DOHH2 (cell line): ENCODE results near the gene SPRN.

Experiments
- H3F3A ChIP-seq: fragments of 200-600 bp; sonication (generic), shearing (Covaris generic); 2 replicates; pipeline ENCODE4 v1.6.0; 2016; ENCODE audit warnings: antibody characterized with exemption, mild to moderate bottlenecking; ENCODE audit not compliant: control insufficient read depth, insufficient read depth
- H3K27ac ChIP-seq: fragments of 200-600 bp; sonication (generic); 2 replicates; pipeline ENCODE4 v1.5.1; 2014; ENCODE audit warnings: low read depth, mild to moderate bottlenecking, low read length, moderate library complexity
- H3K27me3 ChIP-seq: fragments of 200-600 bp; sonication (generic); 2 replicates; pipeline ENCODE4 v1.6.1; 2014; ENCODE audit warnings: mild to moderate bottlenecking, low read length, mixed read lengths; ENCODE audit not compliant: control insufficient read depth
- H3K36me3 ChIP-seq: fragments of 200-600 bp; sonication (generic); 2 replicates; pipeline ENCODE4 v1.6.1; 2014; ENCODE audit warnings: mild to moderate bottlenecking, low read length, moderate library complexity, mixed read lengths; ENCODE audit not compliant: control insufficient read depth
- H3K4me1 ChIP-seq: fragments of 200-600 bp; sonication (generic); 2 replicates; pipeline ENCODE4 v1.6.1; 2014; ENCODE audit warnings: mild to moderate bottlenecking, low read length, mixed read lengths; ENCODE audit not compliant: control insufficient read depth
- H3K4me2 ChIP-seq: fragments of 200-600 bp; sonication (generic); 2 replicates; pipeline ENCODE4 v1.6.0; 2014; ENCODE audit warnings: mild to moderate bottlenecking, low read length, moderate library complexity
- H3K4me3 ChIP-seq: fragments of 200-600 bp; sonication (generic); 2 replicates; pipeline ENCODE4 v1.5.1; 2014; ENCODE audit warnings: mild to moderate bottlenecking, low read length, mixed read lengths
- H3K79me2 ChIP-seq: fragments of 200-600 bp; sonication (generic); 2 replicates; pipeline ENCODE4 v1.6.1; 2014; ENCODE audit warnings: mild to moderate bottlenecking, low read length, mixed read lengths; ENCODE audit not compliant: control insufficient read depth
- H3K9me2 ChIP-seq: fragments of 200-600 bp; sonication (generic); replicated peaks from 2 replicates; pipeline ENCODE4 v1.6.1; 2014; ENCODE audit warnings: mild to moderate bottlenecking, low read length, mixed read lengths; ENCODE audit not compliant: control insufficient read depth
- H3K9me3 ChIP-seq: fragments of 200-600 bp; sonication (generic); 2 replicates; pipeline ENCODE4 v1.6.1; 2014; ENCODE audit warnings: antibody characterized with exemption, low read length, mixed read lengths; ENCODE audit not compliant: control insufficient read depth, insufficient read depth
- H4K20me1 ChIP-seq: fragments of 200-600 bp; sonication (generic); 2 replicates; pipeline ENCODE4 v1.6.0; 2014; ENCODE audit warnings: low read depth, mild to moderate bottlenecking, antibody characterized with exemption, low read length, moderate library complexity; ENCODE audit not compliant: control insufficient read depth, insufficient read depth
- EZH2phosphoT487 ChIP-seq: fragments of 200-600 bp; sonication (generic); IDR thresholded peaks from 2 replicates; pipeline ENCODE4 v1.6.1; 2017; ENCODE audit warnings: borderline replicate concordance, mild to moderate bottlenecking, antibody characterized with exemption, low read length, moderate library complexity, mixed read lengths
- TF ChIP-seq, protein P1 (sequence below): fragments of 200-600 bp; sonication (generic); IDR thresholded peaks from one replicate; pipeline ENCODE4 v1.5.1; 2014; ENCODE audit warnings: antibody characterized with exemption, mild to moderate bottlenecking, low read depth, low read length; ENCODE audit not compliant: poor library complexity, severe bottlenecking

SPRN gene

DNA sequence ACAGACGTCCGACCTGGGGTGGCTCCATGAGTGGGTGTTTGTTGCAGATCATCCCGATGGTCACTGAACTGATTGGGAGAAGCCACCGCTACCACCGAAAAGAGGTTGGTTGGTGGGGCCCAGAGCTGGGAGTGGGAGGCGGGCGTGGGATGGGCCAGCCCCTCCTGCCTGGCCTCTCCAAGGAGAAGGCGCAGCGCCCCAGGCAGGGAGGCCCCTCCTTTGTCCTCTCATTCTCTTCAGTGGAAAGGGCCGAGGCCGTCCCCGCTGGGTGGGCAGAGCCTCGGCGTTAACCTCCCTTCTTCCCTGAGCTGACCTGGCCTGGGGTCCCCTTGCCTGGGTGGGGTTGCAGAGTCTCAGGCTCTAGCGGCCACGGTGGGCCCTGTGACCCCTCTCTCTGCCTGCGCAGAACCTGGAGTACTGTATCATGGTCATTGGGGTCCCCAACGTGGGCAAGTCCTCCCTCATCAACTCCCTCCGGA, 25.3 kb downstream of the SPRN start:
- peaks cover 79% of the 10 kb centered on the region for H3K36me3 ChIP-seq
- no peak overlapping the region for H3K4me2 ChIP-seq
- no peaks in the 10 kb centered on the region for H3K9me3 ChIP-seq
- peaks cover 10% of the 10 kb centered on the region for H3K4me1 ChIP-seq
- peaks cover 71% of the 10 kb centered on the region for H3K79me2 ChIP-seq
- TF ChIP-seq, protein P1, sequence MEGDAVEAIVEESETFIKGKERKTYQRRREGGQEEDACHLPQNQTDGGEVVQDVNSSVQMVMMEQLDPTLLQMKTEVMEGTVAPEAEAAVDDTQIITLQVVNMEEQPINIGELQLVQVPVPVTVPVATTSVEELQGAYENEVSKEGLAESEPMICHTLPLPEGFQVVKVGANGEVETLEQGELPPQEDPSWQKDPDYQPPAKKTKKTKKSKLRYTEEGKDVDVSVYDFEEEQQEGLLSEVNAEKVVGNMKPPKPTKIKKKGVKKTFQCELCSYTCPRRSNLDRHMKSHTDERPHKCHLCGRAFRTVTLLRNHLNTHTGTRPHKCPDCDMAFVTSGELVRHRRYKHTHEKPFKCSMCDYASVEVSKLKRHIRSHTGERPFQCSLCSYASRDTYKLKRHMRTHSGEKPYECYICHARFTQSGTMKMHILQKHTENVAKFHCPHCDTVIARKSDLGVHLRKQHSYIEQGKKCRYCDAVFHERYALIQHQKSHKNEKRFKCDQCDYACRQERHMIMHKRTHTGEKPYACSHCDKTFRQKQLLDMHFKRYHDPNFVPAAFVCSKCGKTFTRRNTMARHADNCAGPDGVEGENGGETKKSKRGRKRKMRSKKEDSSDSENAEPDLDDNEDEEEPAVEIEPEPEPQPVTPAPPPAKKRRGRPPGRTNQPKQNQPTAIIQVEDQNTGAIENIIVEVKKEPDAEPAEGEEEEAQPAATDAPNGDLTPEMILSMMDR = no peak
- TF ChIP-seq EZH2phosphoT487 = no peak
- H3K27ac ChIP-seq = no peak overlapping the region
- H4K20me1 ChIP-seq = peaks cover 5% of the 10 kb centered on the region; the same call in 1 of the 2 replicates
- no peaks in the 10 kb centered on the region for H3K27me3 ChIP-seq
- H3K9me2 ChIP-seq = no peaks in the 10 kb centered on the region
- no peaks in the 10 kb centered on the region for H3F3A ChIP-seq
- no peak overlapping the region for H3K4me3 ChIP-seq

DNA sequence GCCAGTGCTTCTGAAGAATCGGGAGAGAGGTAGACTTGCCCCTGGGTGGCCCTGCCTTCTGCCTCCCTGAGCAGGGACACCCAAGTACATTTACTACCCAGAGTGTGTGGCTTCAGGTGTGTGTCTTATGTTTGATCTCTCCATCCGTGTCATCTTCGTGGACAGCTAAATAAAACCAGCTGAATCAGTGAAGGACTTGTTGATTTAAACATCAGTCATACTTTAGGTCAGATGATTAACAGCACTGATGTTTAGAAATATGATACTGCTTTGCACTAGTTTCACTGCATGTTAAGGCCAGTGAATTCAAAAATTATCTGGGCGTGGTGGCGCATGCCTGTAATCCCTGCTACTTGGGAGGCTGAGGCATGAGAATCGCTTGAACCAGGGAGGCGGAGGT, 26.5 kb downstream of the SPRN start:
- Histone ChIP-seq H4K20me1 (peaks cover 5% of the 10 kb centered on the region; the same call in 1 of the 2 replicates), H3K4me1 (peaks cover 18% of the 10 kb centered on the region), H3K4me3 (no peak overlapping the region), H3K9me3 (no peaks in the 10 kb centered on the region), H3K27ac (no peak overlapping the region), H3K9me2 (no peaks in the 10 kb centered on the region), H3F3A (no peaks in the 10 kb centered on the region), H3K4me2 (no peak overlapping the region), H3K27me3 (no peaks in the 10 kb centered on the region), H3K36me3 (peaks cover 72% of the 10 kb centered on the region), H3K79me2 (peaks cover 72% of the 10 kb centered on the region)
- TF ChIP-seq EZH2phosphoT487 = no peak
- TF ChIP-seq, protein P1 = no peak

DNA sequence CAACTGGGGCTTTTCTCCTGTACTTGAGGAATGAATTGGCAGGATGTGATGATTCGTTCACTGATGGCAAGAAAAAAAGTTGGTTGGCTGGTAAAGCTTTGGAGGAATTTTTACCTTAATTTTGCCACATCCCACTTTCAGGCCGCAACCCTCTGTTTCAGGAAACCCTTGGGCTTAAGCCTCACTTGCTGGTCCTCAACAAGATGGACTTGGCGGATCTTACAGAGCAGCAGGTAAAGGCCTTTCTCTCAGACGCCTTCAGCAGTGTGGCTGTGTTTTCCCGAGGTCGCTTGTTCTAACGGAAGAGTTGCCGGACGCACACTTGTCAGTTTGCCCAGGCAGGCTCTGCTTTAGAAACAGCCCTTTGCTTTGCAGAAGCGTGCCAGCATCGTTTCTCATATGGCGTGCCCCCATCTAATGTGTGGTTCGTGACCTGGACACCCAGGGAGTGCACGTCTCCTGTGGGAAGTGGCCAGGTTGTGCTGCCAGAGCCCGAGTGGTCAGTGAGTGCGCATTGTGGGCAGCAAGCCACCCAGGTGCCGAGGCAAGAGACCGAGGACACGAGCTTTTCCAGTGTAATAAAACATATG, 28.3 kb downstream of the SPRN start:
- H3K4me3 ChIP-seq = 0 out of 2 replicates have a peak overlapping the region, but pooled peaks have one; percentile 83
- peaks cover 60% of the 10 kb centered on the region for H3K36me3 ChIP-seq
- H3K4me1 ChIP-seq = peaks cover 36% of the 10 kb centered on the region
- no peaks in the 10 kb centered on the region for H3K9me3 ChIP-seq
- no peaks in the 10 kb centered on the region for H3F3A ChIP-seq
- H4K20me1 ChIP-seq = peaks cover 5% of the 10 kb centered on the region; the same call in 1 of the 2 replicates
- H3K9me2 ChIP-seq = no peaks in the 10 kb centered on the region
- H3K27ac ChIP-seq = no peak overlapping the region
- no peaks in the 10 kb centered on the region for H3K27me3 ChIP-seq
- peak overlapping the region; percentile 86 for H3K4me2 ChIP-seq
- peaks cover 64% of the 10 kb centered on the region for H3K79me2 ChIP-seq
- no peak for TF ChIP-seq EZH2phosphoT487
- TF ChIP-seq, protein P1 = no peak
